Stimulated activated CD4-positive, alpha-beta T cell treated with anti-CD3 and anti-CD28 coated beads, Interleukin-12 subunit alpha, Interleukin-12 subunit beta, amount 100 ng/mL, for 4 hours (primary cell): ENCODE results near the gene ANKAR.
"Not testable (repeated sequence)": the region's sequence is repeated elsewhere in the genome, so short reads cannot be mapped to it uniquely, and the experiment has no call there.

ENCODE experiments used
- DNase-seq: peaks from one replicate; pipeline ENCODE4 v3.0.0-alpha.2; 2020

ANKAR gene

GRCh38 chr2:189658306-189659212 is 15.9 kb upstream of the ANKAR start:
- DNase-seq: no peak

- DNase-seq: no peak
Measured at GRCh38 chr2:189659734-189660133, 14.7 kb upstream of the ANKAR start.

GRCh38 chr2:189660803-189661147 is 13.7 kb upstream of the ANKAR start:
- DNase-seq: no peak

GRCh38 chr2:189661148-189661956 is 13.1 kb upstream of the ANKAR start, which contains the start of gene ASNSD1:
TSS of gene ASNSD1 (plus strand) at chr2:189661459. CDS start at chr2:189666133, 4,674 bp downstream.
- DNase-seq: peak; percentile 98

- DNase-seq: no peak
Measured at GRCh38 chr2:189661957-189662321, 12.5 kb upstream of the ANKAR start.

DNA sequence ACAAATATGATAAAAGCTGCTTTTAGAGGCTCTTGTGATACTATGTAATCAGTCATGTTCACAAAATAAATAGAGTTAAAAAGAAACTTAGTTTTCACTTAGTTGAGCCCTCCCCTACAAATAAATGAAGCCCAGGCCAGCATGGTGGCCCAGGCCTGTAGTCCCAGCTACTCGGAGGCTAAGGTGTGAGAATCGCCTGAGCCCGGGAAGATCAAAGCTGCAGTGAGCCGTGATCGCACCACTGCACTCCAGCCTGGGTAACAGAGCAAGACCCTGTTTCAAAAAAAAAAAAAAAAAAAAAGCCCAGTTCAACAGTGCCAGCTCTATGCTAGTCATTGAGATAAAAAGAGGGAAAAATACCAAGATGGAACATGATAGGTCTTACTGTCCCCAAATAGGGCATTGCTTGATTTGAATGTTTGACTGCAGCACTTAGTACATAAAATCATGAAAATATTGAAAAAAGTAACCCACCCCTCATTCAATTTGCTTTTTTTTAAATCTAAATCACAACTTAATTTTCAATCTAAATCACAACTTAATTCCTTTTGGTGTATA is 11.7 kb upstream of the ANKAR start:
- DNase-seq: no peak

- DNase-seq: not testable (repeated sequence)
Measured at GRCh38 chr2:189663319-189663718, 11.2 kb upstream of the ANKAR start.

DNA sequence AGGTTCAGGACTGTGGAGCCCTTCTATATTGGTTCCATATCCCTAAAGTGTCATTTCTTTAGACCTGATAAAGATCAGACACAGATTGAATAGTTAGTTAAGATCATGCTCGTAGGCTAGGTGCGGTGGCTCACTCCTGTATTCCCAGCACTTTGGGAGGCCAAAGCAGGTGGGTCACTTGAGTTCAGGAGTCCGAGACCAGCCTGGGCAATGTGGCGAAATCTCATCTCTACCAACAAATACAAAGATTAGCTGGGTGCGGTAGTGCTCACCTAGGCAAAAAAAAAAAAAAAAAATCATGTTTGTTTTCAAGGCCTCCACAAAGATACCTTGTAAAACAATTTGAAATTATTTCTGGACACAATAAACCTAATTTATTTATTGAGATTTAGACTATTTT is 4.6 kb upstream of the ANKAR start:
- no peak for DNase-seq

- DNase-seq: no peak
Measured at GRCh38 chr2:189673661-189674373, 653 bp upstream of the ANKAR start.

- no peak for DNase-seq
Measured at GRCh38 chr2:189676471-189676870, 2.0 kb downstream of the ANKAR start.

GRCh38 chr2:189679226-189679625 is 4.8 kb downstream of the ANKAR start:
- DNase-seq: no peak

DNA sequence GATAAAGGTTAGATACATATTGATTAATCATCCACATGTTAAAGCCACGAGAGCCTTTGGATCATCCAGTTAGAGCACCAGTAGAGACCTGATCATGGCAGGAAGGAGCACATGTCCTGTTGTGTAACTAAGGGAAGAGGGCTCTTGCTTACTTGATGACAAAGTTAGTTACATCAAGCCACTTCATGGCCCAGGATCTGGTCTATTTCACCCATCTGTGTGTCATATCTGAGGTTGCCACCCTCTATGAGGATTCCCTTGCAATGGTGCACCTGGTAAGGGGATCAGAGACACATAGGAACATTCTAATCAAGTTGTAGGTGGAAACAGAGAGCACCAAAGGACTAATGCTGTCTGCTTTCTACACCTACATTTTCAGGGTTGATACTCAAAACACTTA is 6.7 kb downstream of the ANKAR start:
- no peak for DNase-seq

- no peak for DNase-seq
Measured at GRCh38 chr2:189681903-189682302, 7.4 kb downstream of the ANKAR start.

DNA sequence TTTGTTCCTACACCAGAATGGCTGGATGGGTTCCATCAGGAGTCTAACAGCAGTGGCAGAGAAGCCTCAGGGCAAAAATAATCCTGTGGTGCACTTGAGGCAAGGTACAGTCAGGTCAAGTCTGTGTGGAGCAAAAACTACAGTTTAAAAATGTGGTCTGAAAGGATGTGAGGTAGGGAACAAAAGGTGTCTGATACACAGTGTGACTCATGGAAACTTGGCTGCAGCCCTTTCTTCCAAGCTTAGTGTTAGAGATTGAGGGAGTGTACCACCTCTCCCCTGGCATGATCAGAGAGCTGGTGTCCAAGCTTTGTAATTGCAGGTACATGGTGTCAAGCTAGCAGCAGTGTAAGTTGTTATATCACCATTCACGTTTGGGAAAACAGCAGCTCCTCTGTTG is 8.9 kb downstream of the ANKAR start:
- DNase-seq: no peak

DNA sequence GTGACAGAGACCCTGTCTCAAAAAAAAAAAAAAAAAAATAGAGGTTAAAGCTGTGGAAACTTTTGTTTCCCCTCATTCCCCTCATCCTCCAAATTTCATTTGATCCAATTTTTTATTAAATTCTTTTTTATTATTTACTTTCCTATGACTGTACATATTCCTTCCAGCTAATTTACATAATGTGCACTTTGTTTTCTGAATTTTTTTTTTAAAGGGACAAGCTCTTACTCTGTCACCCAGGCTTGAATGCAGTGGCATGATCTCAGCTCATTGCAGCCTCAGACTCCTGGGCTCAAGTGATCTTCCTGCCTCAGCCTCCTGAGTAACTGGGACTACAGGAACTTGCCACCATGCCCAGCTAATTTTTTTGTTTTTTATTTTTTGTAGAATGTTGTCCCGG is 10.3 kb downstream of the ANKAR start:
- no peak for DNase-seq

DNA sequence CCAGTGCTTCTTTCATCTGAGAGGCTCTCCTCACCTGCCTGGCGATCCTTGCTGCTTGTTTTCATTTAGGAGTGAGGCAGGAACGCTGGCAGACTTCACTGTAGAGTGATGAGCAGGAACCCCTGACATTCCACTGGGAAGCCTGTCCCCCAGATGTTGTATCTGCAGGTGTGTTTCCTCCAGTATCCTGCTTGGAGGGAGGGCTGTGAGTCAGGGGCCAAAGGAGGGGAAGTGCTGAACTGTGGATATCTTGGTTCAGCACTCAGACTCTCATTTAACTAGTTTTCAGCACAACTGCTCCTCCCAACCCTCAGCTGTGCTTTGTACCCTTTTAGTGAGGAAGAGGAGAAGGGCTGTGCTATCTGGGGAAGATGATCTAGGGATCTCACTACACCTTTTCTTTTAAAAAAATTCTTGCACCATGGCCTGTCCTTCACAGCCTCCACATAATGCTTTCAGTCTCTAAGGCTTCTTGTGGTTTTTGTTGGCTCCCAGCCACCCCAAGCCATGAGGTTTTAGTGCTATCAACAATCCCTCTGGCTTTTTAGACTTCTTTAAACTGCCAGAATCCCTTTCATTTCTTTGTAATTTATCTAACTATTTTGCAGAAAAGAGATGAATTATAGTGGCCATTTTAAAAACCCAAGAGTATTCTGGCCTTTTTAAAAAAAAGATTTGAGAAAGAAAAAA is 11.2 kb downstream of the ANKAR start:
- DNase-seq: no peak

DNA sequence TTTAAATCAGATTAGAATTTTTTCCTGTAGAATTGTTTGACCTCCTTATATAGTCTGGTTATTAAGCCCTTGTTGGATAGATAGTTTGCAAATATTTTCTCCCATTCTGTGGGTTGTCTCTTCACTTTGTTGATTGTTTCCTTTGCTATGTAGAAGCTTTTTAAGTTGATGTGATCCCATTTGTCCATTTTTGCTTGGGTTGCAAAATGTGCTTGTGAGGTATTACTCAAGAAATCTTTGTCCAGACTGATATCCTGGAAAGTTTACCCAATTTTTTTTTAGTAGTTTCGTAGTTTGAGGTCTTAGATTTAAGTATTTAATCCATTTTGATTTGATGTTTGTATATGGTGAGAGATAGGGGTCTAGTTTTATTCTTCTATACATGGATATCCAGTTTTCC is 13.3 kb downstream of the ANKAR start:
- DNase-seq: not testable (repeated sequence)

DNA sequence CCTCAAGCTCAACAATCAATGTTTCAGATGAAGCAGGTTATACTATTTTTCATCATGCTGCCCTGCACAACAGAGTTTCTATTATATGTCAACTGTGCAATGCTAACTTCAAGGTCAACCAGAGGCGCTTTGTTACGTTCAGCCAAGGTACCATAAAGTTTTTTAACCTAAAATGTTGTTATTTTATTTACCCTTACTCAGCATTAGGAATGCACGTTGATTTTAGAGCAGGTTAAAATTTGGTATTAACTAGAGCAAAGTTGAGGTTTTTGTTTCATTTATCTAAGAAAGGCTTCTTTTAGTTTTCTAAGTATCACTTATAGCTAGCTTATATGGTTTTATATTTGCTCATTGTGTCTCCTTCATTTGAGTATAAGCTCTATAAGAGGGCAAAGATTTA is 21.8 kb downstream of the ANKAR start:
- no peak for DNase-seq

DNA sequence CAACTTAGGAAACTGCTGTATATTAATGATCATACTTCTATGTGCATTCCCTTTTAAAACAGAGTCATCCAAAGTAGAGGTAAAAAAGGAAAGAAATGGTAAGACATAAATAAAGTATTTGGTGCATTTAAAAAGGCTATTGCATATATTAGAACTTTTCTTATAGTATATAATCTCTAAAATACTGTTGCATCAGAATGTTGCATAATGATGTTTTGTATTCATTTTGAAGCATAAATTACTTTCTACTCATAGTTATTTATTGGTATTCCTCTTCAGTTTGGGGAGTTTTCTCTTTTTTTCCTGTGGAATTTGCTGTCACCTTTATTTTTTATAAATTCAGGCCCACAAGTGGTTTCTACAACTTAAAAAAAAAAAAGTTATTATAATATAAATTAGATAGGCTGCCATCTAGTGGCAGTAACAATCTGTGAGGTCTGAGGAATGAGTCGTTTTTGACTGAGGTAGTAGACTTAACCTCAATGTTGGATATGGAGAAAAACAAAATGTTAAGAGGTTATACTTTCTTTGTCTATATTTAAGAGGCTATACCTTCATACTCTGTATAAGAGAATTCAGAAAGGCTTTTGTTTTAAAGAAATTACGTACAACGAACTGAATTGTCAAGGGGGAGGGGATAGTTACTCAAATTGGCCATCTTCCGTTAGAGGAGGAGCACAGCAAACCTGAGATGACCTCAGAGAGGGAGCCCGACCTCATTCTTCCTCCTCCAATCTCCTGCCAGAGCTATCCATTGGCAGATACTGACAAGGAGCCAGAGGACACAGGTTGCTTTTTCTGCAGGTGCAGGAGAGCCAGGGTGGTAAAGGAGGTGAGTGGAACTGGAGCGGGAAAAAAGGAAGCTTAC is 23.8 kb downstream of the ANKAR start:
- no peak for DNase-seq

GRCh38 chr2:189700681-189701080 is 26.2 kb downstream of the ANKAR start:
- DNase-seq: no peak

- no peak for DNase-seq
Measured at GRCh38 chr2:189702071-189702470, 27.6 kb downstream of the ANKAR start.
